Esophagus squamous epithelium (tissue), 5 donors: ENCODE measurements around the gene ELFN2. TPM values are rescaled to one million over a fixed set of nuclear protein-coding genes. Genes with fewer than 3 reads are reported as not detected.

ENCODE experiments used
- DNase-seq: peaks from one replicate; lab custom pipeline; 2025; lab: John Stamatoyannopoulos, UW
- H3K27ac ChIP-seq, 4 donors: fragments of 200-600 bp; sonication (generic); one replicate each; pipeline ENCODE4 v1.5.1; 2016 to 2019; ENCODE audit warnings: mild to moderate bottlenecking in 1 of 4
- H3K27me3 ChIP-seq, 4 donors: fragments of 200-600 bp; sonication (generic); 1 replicate in 3 of 4; 2 replicates in 1 of 4; pipeline versions ENCODE4 v1.5.1 to v1.6.0; 2017 to 2021; ENCODE audit warnings: antibody characterized with exemption in 1 of 4
- H3K36me3 ChIP-seq, 3 donors: fragments of 200-600 bp; sonication (generic); one replicate each; pipeline ENCODE4 v1.5.1; 2016 to 2019
- H3K4me1 ChIP-seq, 3 donors: fragments of 200-600 bp; sonication (generic); one replicate each; pipeline ENCODE4 v1.5.1; 2017 to 2019
- H3K4me3 ChIP-seq, 4 donors: fragments of 200-600 bp; sonication (generic); 1 replicate in 3 of 4; 2 replicates in 1 of 4; pipeline ENCODE4 v1.5.1; 2016 to 2019; ENCODE audit warnings: mild to moderate bottlenecking in 2 of 4, moderate library complexity in 1 of 4
- H3K9me3 ChIP-seq, 3 donors: fragments of 200-600 bp; sonication (generic); one replicate each; pipeline ENCODE4 v1.5.1; 2016 to 2019
- CTCF ChIP-seq, 6 experiments: fragments of 450-650 bp in 4 of 6; fragments of 200-600 bp in 2 of 6; sonication (generic) in 2 of 6; IDR thresholded peaks; one replicate each; pipeline ENCODE4 v1.5.1; 2016 to 2019; ENCODE audit warnings: antibody characterized with exemption in 6 of 6, mild to moderate bottlenecking in 4 of 6, moderate library complexity in 4 of 6
- POLR2A ChIP-seq, 4 donors: fragments of 450-650 bp; IDR thresholded peaks; one replicate each; pipeline ENCODE4 v1.6.1; 2017; ENCODE audit warnings: antibody characterized with exemption in 4 of 4, mild to moderate bottlenecking in 4 of 4, moderate library complexity in 3 of 4
- WGBS, 2 donors: methylation state at CpG; one replicate each; pipeline ENCODE4 v1.1.5; 2018; 5-methylcytosine and 5-hydroxymethylcytosine counted together
- intact Hi-C: fragments of 100-400 bp; cut with DNase I; formaldehyde crosslinking; loops from one replicate; pipeline ENCODE4 v1.15.0; 2022
- total RNA-seq, 4 donors: library from RNA; depleted of rRNA; stranded (reverse); fragments of >200 nt; gene quantifications; one replicate each; pipeline ENCODE4 v1.1.0, GENCODE V29; 2016
- donor health status: DM: yes; HTN: yes; CAD: no.

ELFN2 gene
- total RNA-seq, 4 donors from 2014 or later, result not detected

- no peak overlapping the region for H3K27ac ChIP-seq
- no peaks in the 10 kb centered on the region for H3K9me3 ChIP-seq
- no peaks in the 10 kb centered on the region for H3K36me3 ChIP-seq
- peaks cover 0 to 97% (median 0%) of the 10 kb centered on the region in 4 donors for H3K27me3 ChIP-seq
- TF ChIP-seq POLR2A (IDR thresholded peaks at IDR 0.05) (no peak), CTCF (IDR thresholded peaks at IDR 0.05) (no peak)
- H3K4me3 ChIP-seq, result no peak overlapping the region
- peaks cover 0 to 3% (median 0%) of the 10 kb centered on the region in 3 donors for H3K4me1 ChIP-seq
- no peak for DNase-seq
- intact Hi-C loops, result no loop called here
- 63 to 100% methylated on average over 2 to 3 of the region's 4 CpGs for WGBS, 2 donors
These were observed 13.7 kb downstream of the ELFN2 start for GRCh38 chr22:37413546-37413945.

GRCh38 chr22:37412495-37413250 is 14.6 kb downstream of the ELFN2 start:
- Histone ChIP-seq H3K9me3 (no peaks in the 10 kb centered on the region), H3K36me3 (no peaks in the 10 kb centered on the region), H3K4me1 (no peaks in the 10 kb centered on the region), H3K4me3 (no peak overlapping the region), H3K27ac (no peak overlapping the region), H3K27me3 (peaks cover 0 to 97% (median 0%) of the 10 kb centered on the region in 4 donors)
- 32 to 79% methylated on average over 8 to 10 of the region's 16 CpGs for WGBS, 2 donors
- no peak for DNase-seq
- intact Hi-C loops, result no loop called here
- TF ChIP-seq CTCF (IDR thresholded peaks at IDR 0.05), result no peak
- no peak for TF ChIP-seq POLR2A (IDR thresholded peaks at IDR 0.05)

GRCh38 chr22:37411655-37412054 is 15.6 kb downstream of the ELFN2 start:
- DNase-seq, result no peak
- no peak overlapping the region for H3K27ac ChIP-seq
- intact Hi-C loops, result no loop called here
- H3K27me3 ChIP-seq, result peaks cover 0 to 97% (median 0%) of the 10 kb centered on the region in 4 donors
- H3K4me3 ChIP-seq, result no peak overlapping the region
- WGBS, 2 donors, result 68% methylated on average over 4 of the region's 4 CpGs; no CpG with 5 or more reads in 1 of the 2 donors
- no peaks in the 10 kb centered on the region for H3K4me1 ChIP-seq
- TF ChIP-seq CTCF (IDR thresholded peaks at IDR 0.05) (no peak), POLR2A (IDR thresholded peaks at IDR 0.05) (no peak)
- H3K9me3 ChIP-seq, result no peaks in the 10 kb centered on the region
- no peaks in the 10 kb centered on the region for H3K36me3 ChIP-seq

- Histone ChIP-seq H3K9me3 (no peaks in the 10 kb centered on the region), H3K4me1 (no peaks in the 10 kb centered on the region), H3K27ac (no peak overlapping the region), H3K27me3 (peaks cover 0 to 96% (median 0%) of the 10 kb centered on the region in 4 donors), H3K4me3 (no peak overlapping the region), H3K36me3 (no peaks in the 10 kb centered on the region)
- DNase-seq, result no peak
- TF ChIP-seq POLR2A (IDR thresholded peaks at IDR 0.05), result no peak
- no peak for TF ChIP-seq CTCF (IDR thresholded peaks at IDR 0.05)
- intact Hi-C loops, result no loop called here
- WGBS, 2 donors, result 58 to 59% methylated on average over 7 to 14 of the region's 32 CpGs
These were observed 16.9 kb downstream of the ELFN2 start for GRCh38 chr22:37410174-37411055.
